ENCODE measurements around the gene TSEN54.

The TSEN54 gene

DNA sequence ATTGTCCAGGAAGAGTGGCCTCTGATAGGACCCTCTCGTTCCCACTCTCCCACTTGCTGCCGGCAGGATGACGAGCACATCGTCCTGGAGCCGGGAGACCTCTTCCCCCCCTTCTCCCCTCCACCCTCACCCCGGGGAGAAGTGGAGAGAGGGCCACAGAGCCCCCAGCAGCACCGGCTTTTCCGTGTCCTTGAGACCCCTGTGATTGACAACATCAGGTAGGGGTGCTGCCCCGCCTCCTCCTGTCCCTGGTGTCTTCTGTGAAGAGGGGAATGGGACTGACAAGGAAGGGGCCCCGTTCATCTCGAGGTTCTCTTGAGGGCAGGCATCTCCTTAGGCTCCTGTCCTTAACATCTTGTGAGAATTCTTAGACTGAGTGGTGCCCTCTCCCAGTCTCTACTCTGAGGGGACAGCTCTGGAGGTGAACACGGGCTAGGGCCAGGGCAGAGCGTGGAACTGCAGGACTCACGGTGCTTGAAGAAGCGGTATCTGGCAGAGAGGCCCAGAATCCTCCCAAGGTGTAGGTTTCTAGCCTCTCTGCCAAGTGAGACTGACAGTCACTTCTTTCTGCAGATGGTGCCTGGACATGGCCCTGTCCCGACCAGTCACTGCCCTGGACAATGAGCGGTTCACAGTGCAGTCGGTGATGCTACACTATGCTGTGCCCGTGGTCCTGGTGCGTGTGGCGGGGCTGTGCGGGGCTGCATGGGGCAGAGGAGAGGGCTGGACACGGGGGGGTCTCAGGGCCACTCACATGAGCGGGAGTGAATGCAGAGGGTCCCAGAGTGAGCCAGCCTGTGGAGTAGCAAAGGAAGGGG is 27.4 kb upstream of the TSEN54 start:
- no peak for DNase-seq (ENCODE audit: low read depth)

DNA sequence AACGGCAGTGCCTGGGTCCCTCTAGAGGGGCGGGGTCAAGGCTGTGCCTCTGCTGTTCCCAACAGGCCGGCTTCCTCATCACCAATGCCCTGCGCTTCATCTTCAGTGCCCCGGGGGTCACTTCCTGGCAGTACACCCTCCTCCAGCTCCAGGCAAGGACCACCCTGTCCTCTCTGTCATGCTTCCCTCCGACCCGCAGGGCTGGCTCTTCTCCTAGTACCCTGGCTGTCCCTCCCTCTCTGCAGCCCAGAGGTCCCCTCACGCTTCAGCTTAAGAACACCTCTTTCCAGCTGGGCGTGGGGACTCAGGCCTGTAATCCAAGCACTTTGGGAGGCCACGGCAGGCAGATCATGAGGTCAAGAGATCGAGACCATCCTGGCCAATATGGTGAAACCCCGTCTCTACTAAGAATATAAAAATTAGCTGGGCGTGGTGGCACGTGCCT is 26.8 kb upstream of the TSEN54 start:
- no peak for DNase-seq (ENCODE audit: low read depth)

GRCh38 chr17:75490173-75490743 is 26.1 kb upstream of the TSEN54 start:
- no peak for DNase-seq (ENCODE audit: low read depth)

- DNase-seq (ENCODE audit: low read depth), result no peak
Measured at GRCh38 chr17:75490953-75491649, 25.2 kb upstream of the TSEN54 start.

- DNase-seq (ENCODE audit: low read depth), result no peak
Measured at GRCh38 chr17:75491680-75492079, 24.6 kb upstream of the TSEN54 start.

DNA sequence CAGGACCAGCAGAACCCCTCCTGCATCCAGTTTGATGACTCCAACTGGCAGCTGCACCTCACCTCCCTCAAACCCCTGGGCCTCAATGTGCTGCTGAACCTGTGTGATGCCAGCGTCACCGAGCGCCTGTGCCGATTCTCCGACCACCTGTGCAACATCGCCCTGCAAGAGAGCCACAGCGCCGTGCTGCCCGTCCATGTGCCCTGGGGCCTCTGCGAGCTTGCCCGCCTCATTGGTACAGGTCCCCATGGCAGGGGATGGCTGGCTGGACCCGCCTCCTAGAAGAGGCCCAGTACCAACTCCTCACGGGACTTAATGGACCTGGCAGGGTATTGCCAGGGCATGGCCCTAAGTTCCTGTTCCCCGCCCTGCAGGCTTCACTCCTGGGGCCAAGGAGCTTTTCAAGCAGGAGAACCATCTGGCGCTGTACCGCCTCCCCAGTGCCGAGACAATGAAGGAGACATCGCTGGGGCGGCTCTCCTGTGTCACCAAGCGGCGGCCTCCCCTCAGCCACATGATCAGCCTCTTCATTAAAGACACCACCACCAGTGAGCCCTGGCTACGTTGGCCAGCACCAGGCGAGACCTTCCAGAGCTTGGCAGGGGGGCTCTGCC is 23.7 kb upstream of the TSEN54 start:
- no peak for DNase-seq (ENCODE audit: low read depth)

- DNase-seq (ENCODE audit: low read depth), result no peak
Measured at GRCh38 chr17:75493476-75494129, 22.7 kb upstream of the TSEN54 start.

GRCh38 chr17:75494326-75494877 is 21.9 kb upstream of the TSEN54 start:
- no peak for DNase-seq (ENCODE audit: low read depth)

- DNase-seq (ENCODE audit: low read depth), result no peak
Measured at GRCh38 chr17:75496005-75496404, 20.3 kb upstream of the TSEN54 start.

GRCh38 chr17:75498039-75498725 is 18.1 kb upstream of the TSEN54 start:
- no peak for DNase-seq (ENCODE audit: low read depth)

DNA sequence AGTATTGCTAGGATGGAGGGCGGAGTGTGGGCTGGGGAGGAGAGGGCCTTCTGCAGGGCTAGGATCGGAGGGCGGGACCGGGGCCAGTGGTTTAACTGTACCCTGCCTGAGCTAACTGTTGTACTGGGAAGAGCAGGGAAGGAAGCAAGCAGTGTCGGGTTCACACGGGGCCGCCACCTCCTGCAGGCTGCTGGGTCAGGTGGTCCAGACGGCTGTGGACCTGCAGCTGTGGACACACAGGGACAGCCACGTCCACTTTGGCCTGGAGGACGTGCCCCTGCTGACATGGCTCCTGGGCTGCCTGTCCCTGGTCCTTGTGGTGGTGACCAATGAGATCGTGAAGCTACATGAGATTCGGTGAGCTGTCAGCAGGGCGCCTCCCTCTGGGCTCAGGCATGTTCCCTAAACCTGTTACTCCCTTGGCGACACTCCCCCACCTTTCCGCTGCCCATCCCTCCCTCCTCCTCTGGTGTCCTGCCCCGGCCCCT is 17.6 kb upstream of the TSEN54 start:
- no peak for DNase-seq (ENCODE audit: low read depth)

- no peak for DNase-seq (ENCODE audit: low read depth)
Measured at GRCh38 chr17:75499313-75500022, 16.9 kb upstream of the TSEN54 start.

DNA sequence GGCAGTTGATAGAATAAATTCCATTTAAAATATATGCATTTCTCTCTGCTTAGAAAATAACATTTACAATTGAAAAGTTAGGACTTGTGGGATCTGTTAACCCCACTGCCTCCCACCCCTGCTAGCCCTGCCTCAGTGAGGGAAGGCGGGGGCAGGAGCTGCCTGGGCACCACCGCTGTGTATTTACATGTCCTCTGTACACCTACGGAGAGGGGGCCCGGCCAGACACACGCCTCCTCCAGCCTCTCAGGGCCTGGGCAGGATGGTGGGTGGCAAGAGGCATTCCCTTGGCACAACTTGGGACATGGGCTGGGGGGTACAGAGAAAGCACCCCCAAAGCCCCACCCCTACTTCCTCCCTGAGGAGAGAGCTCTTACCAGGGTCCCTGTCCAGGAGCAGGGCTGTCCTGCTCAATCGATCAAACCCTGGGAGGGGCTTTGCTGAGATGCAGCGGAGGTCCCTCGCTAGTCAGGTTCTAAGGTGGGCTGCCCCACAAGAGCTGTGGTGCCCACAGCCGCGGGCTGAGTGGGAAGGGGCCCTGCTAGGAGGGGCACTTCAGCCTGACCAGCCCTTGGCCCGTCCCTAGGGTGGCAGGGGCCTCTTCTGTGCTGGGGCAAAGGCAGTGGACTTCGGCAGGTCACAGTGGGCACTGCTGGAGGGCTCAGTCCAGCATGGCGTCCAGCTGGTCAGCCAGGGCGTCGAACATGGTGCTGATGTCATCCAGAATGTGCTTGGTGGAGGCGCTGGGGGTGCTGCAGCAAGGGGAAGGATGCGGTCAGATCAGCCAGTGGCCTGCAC is 15.7 kb upstream of the TSEN54 start:
- DNase-seq (ENCODE audit: low read depth), result no peak

DNA sequence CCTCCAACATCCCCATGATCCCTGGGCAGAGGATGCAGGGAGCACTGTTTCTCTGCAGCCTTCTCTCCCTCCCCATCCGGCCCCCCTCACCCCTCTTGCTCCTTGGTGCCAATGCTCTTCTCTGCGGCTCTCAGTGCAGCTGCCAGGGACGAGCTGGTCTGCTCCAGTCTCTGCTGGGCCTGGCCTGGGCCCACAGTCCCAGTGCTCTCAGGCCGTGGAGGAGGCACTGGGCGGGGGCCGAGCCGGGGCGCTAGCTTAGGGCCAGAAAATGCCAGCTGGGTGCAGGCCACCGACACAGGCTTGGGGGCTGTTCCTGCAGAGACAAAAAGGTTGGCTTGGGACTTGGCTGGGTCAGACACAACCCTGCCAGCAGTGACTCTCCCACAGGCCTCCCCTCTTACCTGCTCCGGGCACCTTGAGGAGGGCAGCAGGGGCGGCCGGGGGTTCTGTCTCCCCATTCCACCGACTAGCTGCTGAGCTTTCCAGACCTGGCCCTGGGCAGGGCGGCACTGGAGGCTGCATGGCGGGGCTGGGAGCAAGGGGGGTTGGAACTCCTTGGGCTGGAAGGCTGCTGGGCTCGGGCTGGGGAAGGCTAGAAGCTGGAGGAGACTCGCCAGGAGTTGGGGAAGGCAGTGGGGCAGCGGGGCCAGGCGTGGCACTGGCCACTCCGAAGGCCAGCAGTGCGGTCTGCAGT is 14.8 kb upstream of the TSEN54 start:
- no peak for DNase-seq (ENCODE audit: low read depth)

GRCh38 chr17:75502072-75502720 is 14.1 kb upstream of the TSEN54 start:
- no peak for DNase-seq (ENCODE audit: low read depth)

- DNase-seq (ENCODE audit: low read depth), result no peak
Measured at GRCh38 chr17:75502721-75503329, 13.5 kb upstream of the TSEN54 start.

- DNase-seq (ENCODE audit: low read depth), result no peak
Measured at GRCh38 chr17:75503337-75503950, 12.9 kb upstream of the TSEN54 start.

- no peak for DNase-seq (ENCODE audit: low read depth)
Measured at GRCh38 chr17:75503976-75504346, 12.4 kb upstream of the TSEN54 start.

Measured in HS-27A (cell line).